Neural crest cell (in vitro differentiated cells): Measurements from ENCODE around the gene ZSCAN1. TPM values are rescaled to one million over a fixed set of nuclear protein-coding genes. Genes with fewer than 3 reads are reported as not detected.

Experiments used
- DNase-seq: peaks from one replicate; pipeline ENCODE4 v3.0.0; 2021; ENCODE audit warnings: low read depth, mixed read lengths, low spot score
- H3K27ac Mint-ChIP-seq: one replicate; pipeline ENCODE4 v1.8.0; 2021; ENCODE audit warnings: mild to moderate bottlenecking, mixed read lengths; ENCODE audit not compliant: unreplicated experiment
- H3K27me3 Mint-ChIP-seq: 2 replicates; pipeline ENCODE4 v1.8.0; 2021; ENCODE audit warnings: low read depth, mild to moderate bottlenecking, mixed read lengths
- H3K36me3 Mint-ChIP-seq: 2 replicates; pipeline ENCODE4 v1.8.0; 2021; ENCODE audit warnings: low read depth, mild to moderate bottlenecking, mixed read lengths
- H3K4me1 Mint-ChIP-seq: 2 replicates; pipeline ENCODE4 v1.8.0; 2021; ENCODE audit warnings: mixed read lengths
- H3K4me3 Mint-ChIP-seq: one replicate; pipeline ENCODE4 v1.8.0; 2021; ENCODE audit warnings: mild to moderate bottlenecking, mixed read lengths
- H3K9me3 Mint-ChIP-seq: 2 replicates; pipeline ENCODE4 v1.8.0; 2021; ENCODE audit warnings: mixed read lengths
- total RNA-seq: library from RNA; stranded (reverse); gene quantifications from 2 replicates; pipeline ENCODE4 v1.2.1, GENCODE V29; 2021
- TF ChIP-seq, protein P1 (sequence below): fragments of 200-600 bp; sonication (generic); conservative IDR thresholded peaks from 2 replicates; pipeline ENCODE4 v1.5.0; 2021; ENCODE audit warnings: antibody characterized with exemption, mild to moderate bottlenecking

ZSCAN1 gene
- total RNA-seq, 1 donor from 2014 or later, result 7.6 TPM

- H3K27ac Mint-ChIP-seq, result peak overlapping the region; percentile 100
- H3K4me3 Mint-ChIP-seq, result peak overlapping the region; percentile 85
- no peak for DNase-seq
- TF ChIP-seq, protein P1, sequence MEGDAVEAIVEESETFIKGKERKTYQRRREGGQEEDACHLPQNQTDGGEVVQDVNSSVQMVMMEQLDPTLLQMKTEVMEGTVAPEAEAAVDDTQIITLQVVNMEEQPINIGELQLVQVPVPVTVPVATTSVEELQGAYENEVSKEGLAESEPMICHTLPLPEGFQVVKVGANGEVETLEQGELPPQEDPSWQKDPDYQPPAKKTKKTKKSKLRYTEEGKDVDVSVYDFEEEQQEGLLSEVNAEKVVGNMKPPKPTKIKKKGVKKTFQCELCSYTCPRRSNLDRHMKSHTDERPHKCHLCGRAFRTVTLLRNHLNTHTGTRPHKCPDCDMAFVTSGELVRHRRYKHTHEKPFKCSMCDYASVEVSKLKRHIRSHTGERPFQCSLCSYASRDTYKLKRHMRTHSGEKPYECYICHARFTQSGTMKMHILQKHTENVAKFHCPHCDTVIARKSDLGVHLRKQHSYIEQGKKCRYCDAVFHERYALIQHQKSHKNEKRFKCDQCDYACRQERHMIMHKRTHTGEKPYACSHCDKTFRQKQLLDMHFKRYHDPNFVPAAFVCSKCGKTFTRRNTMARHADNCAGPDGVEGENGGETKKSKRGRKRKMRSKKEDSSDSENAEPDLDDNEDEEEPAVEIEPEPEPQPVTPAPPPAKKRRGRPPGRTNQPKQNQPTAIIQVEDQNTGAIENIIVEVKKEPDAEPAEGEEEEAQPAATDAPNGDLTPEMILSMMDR, result no peak
- peaks cover 6% of the 10 kb centered on the region for H3K4me1 Mint-ChIP-seq
- peaks cover 16% of the 10 kb centered on the region for H3K36me3 Mint-ChIP-seq
- H3K27me3 Mint-ChIP-seq, result no peaks in the 10 kb centered on the region
- H3K9me3 Mint-ChIP-seq, result peaks cover 12% of the 10 kb centered on the region
Measured at GRCh38 chr19:58098682-58098998, 64.8 kb downstream of the ZSCAN1 start.

Other genes with a start within 250 kb of the ZSCAN1 start
- 7.3 and 8.8 TPM in 2 replicates for gene ZNF552, start 219.1 kb upstream of the ZSCAN1 start, total RNA-seq
- 21.6 and 22.6 TPM in 2 replicates for gene ZNF587B, start 203.7 kb upstream of the ZSCAN1 start, total RNA-seq
- 45.4 and 46.1 TPM in 2 replicates for gene ZNF587, start 184.2 kb upstream of the ZSCAN1 start, total RNA-seq
- 44.3 and 45.4 TPM in 2 replicates for gene ZNF814, start 145.0 kb upstream of the ZSCAN1 start, total RNA-seq
- gene ZNF417, start 117.4 kb upstream of the ZSCAN1 start, total RNA-seq, result 22.3 and 23.3 TPM in 2 replicates
- 21.7 and 30.4 TPM in 2 replicates for gene ZNF418, start 98.6 kb upstream of the ZSCAN1 start, total RNA-seq
- gene ZNF256, start 86.3 kb upstream of the ZSCAN1 start, total RNA-seq, result 11.3 and 12.6 TPM in 2 replicates
- gene C19orf18, start 59.5 kb upstream of the ZSCAN1 start, total RNA-seq, result 1.2 and 1.5 TPM in 2 replicates
- 38.1 and 41.5 TPM in 2 replicates for gene ZNF606, start 31.2 kb upstream of the ZSCAN1 start, total RNA-seq
- 6.0 and 6.3 TPM in 2 replicates for gene ZNF135, start 25.3 kb downstream of the ZSCAN1 start, total RNA-seq
- gene ZSCAN18, start 64.2 kb downstream of the ZSCAN1 start, total RNA-seq, result 56.6 and 58.8 TPM in 2 replicates
- gene ZNF329, start 116.8 kb downstream of the ZSCAN1 start, total RNA-seq, result 13.0 and 14.0 TPM in 2 replicates
- 25.6 and 26.8 TPM in 2 replicates for gene ZNF274, start 149.0 kb downstream of the ZSCAN1 start, total RNA-seq
- gene ZNF544, start 194.9 kb downstream of the ZSCAN1 start, total RNA-seq, result 47.4 and 56.1 TPM in 2 replicates
- gene ZNF8, start 244.9 kb downstream of the ZSCAN1 start, total RNA-seq, result 20.0 and 20.5 TPM in 2 replicates